NCI-H146 treated with DMSO at 0.1 percent for 48 hours (cell line): ENCODE measurements around the gene ATP9B.

Source experiments
- DNase-seq: peaks from one replicate; lab custom pipeline; 2025; ENCODE audit not compliant: unreplicated experiment; lab: John Stamatoyannopoulos, UW

Gene ATP9B

GRCh38 chr18:79405019-79405780 lies 336.0 kb downstream of the ATP9B start:
- peak; percentile 55 for DNase-seq

- no peak for DNase-seq
Measured at GRCh38 chr18:79405781-79406575, 336.8 kb downstream of the ATP9B start.

GRCh38 chr18:79406708-79407107 lies 337.5 kb downstream of the ATP9B start:
- no peak for DNase-seq

GRCh38 chr18:79409313-79409712 lies 340.1 kb downstream of the ATP9B start:
- no peak for DNase-seq

- no peak for DNase-seq
Measured at GRCh38 chr18:79410171-79410641, 341.0 kb downstream of the ATP9B start.

GRCh38 chr18:79410731-79411613 lies 341.8 kb downstream of the ATP9B start:
- no peak for DNase-seq

GRCh38 chr18:79411614-79412526 lies 342.7 kb downstream of the ATP9B start:
- DNase-seq = no peak

GRCh38 chr18:79413025-79413424 lies 343.8 kb downstream of the ATP9B start:
- DNase-seq = no peak

GRCh38 chr18:79413426-79413825 lies 344.2 kb downstream of the ATP9B start:
- DNase-seq = no peak

- no peak for DNase-seq
Measured at GRCh38 chr18:79413901-79414300, 344.7 kb downstream of the ATP9B start.

- DNase-seq = no peak
Measured at GRCh38 chr18:79416022-79416676, 347.0 kb downstream of the ATP9B start.

- no peak for DNase-seq
Measured at GRCh38 chr18:79416677-79417052, 347.5 kb downstream of the ATP9B start.

GRCh38 chr18:79418236-79418635 lies 349.0 kb downstream of the ATP9B start:
- no peak for DNase-seq

GRCh38 chr18:79418642-79419041 lies 349.4 kb downstream of the ATP9B start:
- DNase-seq = no peak

GRCh38 chr18:79420033-79420745 lies 351.0 kb downstream of the ATP9B start:
- DNase-seq = no peak

GRCh38 chr18:79421275-79421857 lies 352.2 kb downstream of the ATP9B start:
- no peak for DNase-seq

GRCh38 chr18:79422022-79422782 lies 353.0 kb downstream of the ATP9B start:
- DNase-seq = no peak

GRCh38 chr18:79422783-79423165 lies 353.6 kb downstream of the ATP9B start:
- no peak for DNase-seq
